Central memory CD8-positive, alpha-beta T cell (primary cell): ENCODE results near the gene ADD3.

Experiments used
- ATAC-seq: fragments of 150-1000 bp; cut with Tn5 transposase; replicated peaks from 2 replicates; pipeline ENCODE4 v1.10.0; 2022; ENCODE audit warnings: mild to moderate bottlenecking, moderate FRiP score, moderate number of reproducible peaks; ENCODE audit not compliant: poor library complexity, severe bottlenecking; ENCODE audit errors: extremely low read depth
- DNase-seq, 2 donors: peaks; one replicate each; pipeline ENCODE4 v3.0.0; 2021; ENCODE audit warnings: low spot score in 2 of 2
- H3K27ac Mint-ChIP-seq: one replicate; pipeline ENCODE4 v1.8.0; 2022; ENCODE audit warnings: low read depth, mild to moderate bottlenecking, moderate library complexity, mixed read lengths
- H3K27me3 Mint-ChIP-seq: one replicate; pipeline ENCODE4 v1.8.0; 2022; ENCODE audit warnings: mixed read lengths
- H3K36me3 Mint-ChIP-seq: one replicate; pipeline ENCODE4 v1.8.0; 2022; ENCODE audit warnings: mild to moderate bottlenecking, moderate library complexity, mixed read lengths; ENCODE audit not compliant: insufficient read depth
- H3K4me1 Mint-ChIP-seq: one replicate; pipeline ENCODE4 v1.8.0; 2022; ENCODE audit warnings: mixed read lengths
- H3K4me3 Mint-ChIP-seq: one replicate; pipeline ENCODE4 v1.8.0; 2022; ENCODE audit warnings: mild to moderate bottlenecking, moderate library complexity, mixed read lengths
- H3K9me3 Mint-ChIP-seq: one replicate; pipeline ENCODE4 v1.8.0; 2022; ENCODE audit warnings: mixed read lengths

Gene ADD3

GRCh38 chr10:109996225-109996624, 11.6 kb upstream of the ADD3 start:
- Mint-ChIP-seq H3K4me1 (peaks cover 5% of the 10 kb centered on the region), H3K9me3 (no peaks in the 10 kb centered on the region), H3K27me3 (no peaks in the 10 kb centered on the region), H3K4me3 (no peak overlapping the region), H3K36me3 (peaks cover 2% of the 10 kb centered on the region), H3K27ac (no peak overlapping the region)
- no peak for ATAC-seq
- no peak for DNase-seq

DNA sequence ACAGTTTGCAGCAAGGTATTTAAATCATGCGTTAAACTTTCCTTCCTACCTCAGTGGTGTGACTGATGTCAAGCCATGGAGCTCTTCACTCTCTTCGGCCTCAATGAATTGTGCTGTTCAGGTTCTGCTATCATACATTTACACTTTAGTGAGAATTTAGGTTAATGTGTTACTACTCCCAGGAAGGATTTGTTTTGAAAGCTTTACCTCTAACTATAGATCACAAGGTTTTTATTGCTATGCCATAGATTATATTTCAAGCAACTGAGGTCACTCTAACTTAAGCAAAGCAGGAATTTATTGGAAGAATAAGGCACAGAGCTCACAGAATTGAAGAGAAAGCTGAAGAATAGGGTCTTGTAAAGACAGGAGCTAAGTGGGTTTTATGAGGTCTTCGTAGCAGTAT, 11.0 kb upstream of the ADD3 start:
- Mint-ChIP-seq H3K27ac (no peak overlapping the region), H3K4me1 (peaks cover 5% of the 10 kb centered on the region), H3K4me3 (no peak overlapping the region), H3K9me3 (no peaks in the 10 kb centered on the region), H3K27me3 (no peaks in the 10 kb centered on the region), H3K36me3 (peaks cover 2% of the 10 kb centered on the region)
- ATAC-seq (no peak), DNase-seq (no peak)

DNA sequence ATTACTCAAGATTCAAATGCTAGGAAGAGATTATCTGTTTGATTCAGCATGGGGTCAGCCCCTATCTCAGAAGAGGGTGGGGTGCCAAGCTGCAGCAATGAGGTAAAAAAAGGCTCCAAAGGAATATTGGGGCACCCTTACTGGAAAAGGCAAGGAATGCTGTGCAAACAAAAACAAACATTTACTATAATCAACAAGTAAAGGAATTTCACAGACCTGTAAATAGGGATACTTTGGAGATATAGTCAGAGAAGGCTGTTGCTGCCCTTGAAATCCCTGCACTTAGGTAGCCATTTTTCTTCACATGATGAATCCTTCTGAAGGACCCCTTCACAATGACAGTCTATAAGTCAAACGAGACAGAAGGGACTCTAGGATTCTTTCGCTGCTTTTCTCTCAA, 10.6 kb upstream of the ADD3 start:
- no peak overlapping the region for H3K27ac Mint-ChIP-seq
- peaks cover 2% of the 10 kb centered on the region for H3K36me3 Mint-ChIP-seq
- no peaks in the 10 kb centered on the region for H3K27me3 Mint-ChIP-seq
- DNase-seq (no peak), ATAC-seq (no peak)
- no peak overlapping the region for H3K4me3 Mint-ChIP-seq
- peaks cover 5% of the 10 kb centered on the region for H3K4me1 Mint-ChIP-seq
- no peaks in the 10 kb centered on the region for H3K9me3 Mint-ChIP-seq

- Mint-ChIP-seq H3K36me3 (peaks cover 2% of the 10 kb centered on the region), H3K27ac (no peak overlapping the region), H3K4me3 (no peak overlapping the region), H3K4me1 (peaks cover 5% of the 10 kb centered on the region), H3K27me3 (no peaks in the 10 kb centered on the region), H3K9me3 (no peaks in the 10 kb centered on the region)
- ATAC-seq (no peak), DNase-seq (no peak)
Measured at GRCh38 chr10:109998513-109998912, 9.3 kb upstream of the ADD3 start.

- no peaks in the 10 kb centered on the region for H3K4me1 Mint-ChIP-seq
- H3K36me3 Mint-ChIP-seq: peaks cover 3% of the 10 kb centered on the region
- ATAC-seq (no peak), DNase-seq (no peak)
- no peak overlapping the region for H3K27ac Mint-ChIP-seq
- no peaks in the 10 kb centered on the region for H3K27me3 Mint-ChIP-seq
- no peaks in the 10 kb centered on the region for H3K9me3 Mint-ChIP-seq
- H3K4me3 Mint-ChIP-seq: no peak overlapping the region
Measured at GRCh38 chr10:110002801-110003523, 4.8 kb upstream of the ADD3 start.

DNA sequence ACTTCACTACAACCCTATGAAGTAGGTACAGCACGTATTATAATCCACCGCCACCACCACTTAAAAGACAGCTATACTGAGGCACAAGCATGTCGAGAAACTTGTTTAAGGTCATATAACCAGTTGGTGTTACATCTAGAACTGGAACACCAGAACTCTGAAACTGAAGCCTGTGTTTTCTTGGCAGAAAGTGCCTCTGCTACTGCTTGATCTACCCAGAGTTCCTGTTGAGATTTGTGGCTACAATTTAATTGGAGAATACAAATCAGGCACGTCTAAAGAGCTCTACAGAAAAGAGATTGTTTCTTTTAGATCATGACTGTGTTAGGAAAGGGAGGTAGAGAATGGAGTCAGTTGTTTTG, 4.3 kb upstream of the ADD3 start:
- ATAC-seq (no peak), DNase-seq (no peak)
- no peak overlapping the region for H3K4me3 Mint-ChIP-seq
- H3K36me3 Mint-ChIP-seq: peaks cover 6% of the 10 kb centered on the region
- no peaks in the 10 kb centered on the region for H3K9me3 Mint-ChIP-seq
- H3K4me1 Mint-ChIP-seq: no peaks in the 10 kb centered on the region
- H3K27me3 Mint-ChIP-seq: no peaks in the 10 kb centered on the region
- H3K27ac Mint-ChIP-seq: no peak overlapping the region

- Mint-ChIP-seq H3K36me3 (peaks cover 14% of the 10 kb centered on the region), H3K4me3 (no peak overlapping the region), H3K27ac (no peak overlapping the region), H3K4me1 (peaks cover 22% of the 10 kb centered on the region), H3K9me3 (no peaks in the 10 kb centered on the region), H3K27me3 (no peaks in the 10 kb centered on the region)
- ATAC-seq: no peak
- no peak for DNase-seq
Measured at GRCh38 chr10:110005719-110006118, 2.1 kb upstream of the ADD3 start.

GRCh38 chr10:110006358-110007160, 1.2 kb upstream of the ADD3 start:
- DNase-seq: no peak
- Mint-ChIP-seq H3K9me3 (no peaks in the 10 kb centered on the region), H3K36me3 (peaks cover 14% of the 10 kb centered on the region)

DNA sequence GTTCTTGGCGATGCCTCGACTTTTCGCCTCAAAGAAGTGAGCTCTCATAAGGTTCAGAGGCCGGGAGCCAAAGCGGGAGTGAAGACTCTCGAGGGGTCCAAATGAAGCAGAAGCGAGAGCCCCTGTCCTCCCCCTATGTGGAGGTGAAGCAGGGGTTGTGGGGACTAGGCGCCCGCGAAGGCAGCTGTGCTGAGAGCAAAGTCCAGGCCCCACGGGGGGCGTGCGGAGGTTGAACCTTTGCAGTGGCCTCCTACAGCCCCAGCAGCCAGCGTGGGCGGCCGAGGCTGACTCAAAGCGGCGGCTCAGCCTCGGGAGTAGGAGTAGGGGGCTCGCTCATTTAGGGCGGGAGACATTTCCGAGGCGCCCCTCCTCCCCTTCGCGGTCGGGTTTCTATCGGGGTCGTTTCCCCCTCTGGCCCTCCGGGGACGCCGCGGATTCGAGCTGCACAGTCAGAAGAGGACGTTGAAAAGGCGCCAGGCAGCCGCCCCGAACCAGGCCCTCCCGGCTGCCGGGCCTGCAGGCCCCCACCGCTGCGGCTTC, 553 bp upstream of the ADD3 start:
- no peaks in the 10 kb centered on the region for H3K9me3 Mint-ChIP-seq
- no peak for ATAC-seq
- no peaks in the 10 kb centered on the region for H3K27me3 Mint-ChIP-seq
- H3K4me3 Mint-ChIP-seq: no peak overlapping the region
- H3K27ac Mint-ChIP-seq: no peak overlapping the region
- H3K36me3 Mint-ChIP-seq: peaks cover 14% of the 10 kb centered on the region
- H3K4me1 Mint-ChIP-seq: peaks cover 29% of the 10 kb centered on the region
- peak; percentile 14 to 15 for DNase-seq

More at GRCh38 chr10:110006358-110007160, 1.2 kb upstream of the ADD3 start:
- no peak for ATAC-seq
- Mint-ChIP-seq H3K4me1 (peaks cover 26% of the 10 kb centered on the region), H3K27me3 (no peaks in the 10 kb centered on the region), H3K27ac (no peak overlapping the region), H3K4me3 (no peak overlapping the region)

DNA sequence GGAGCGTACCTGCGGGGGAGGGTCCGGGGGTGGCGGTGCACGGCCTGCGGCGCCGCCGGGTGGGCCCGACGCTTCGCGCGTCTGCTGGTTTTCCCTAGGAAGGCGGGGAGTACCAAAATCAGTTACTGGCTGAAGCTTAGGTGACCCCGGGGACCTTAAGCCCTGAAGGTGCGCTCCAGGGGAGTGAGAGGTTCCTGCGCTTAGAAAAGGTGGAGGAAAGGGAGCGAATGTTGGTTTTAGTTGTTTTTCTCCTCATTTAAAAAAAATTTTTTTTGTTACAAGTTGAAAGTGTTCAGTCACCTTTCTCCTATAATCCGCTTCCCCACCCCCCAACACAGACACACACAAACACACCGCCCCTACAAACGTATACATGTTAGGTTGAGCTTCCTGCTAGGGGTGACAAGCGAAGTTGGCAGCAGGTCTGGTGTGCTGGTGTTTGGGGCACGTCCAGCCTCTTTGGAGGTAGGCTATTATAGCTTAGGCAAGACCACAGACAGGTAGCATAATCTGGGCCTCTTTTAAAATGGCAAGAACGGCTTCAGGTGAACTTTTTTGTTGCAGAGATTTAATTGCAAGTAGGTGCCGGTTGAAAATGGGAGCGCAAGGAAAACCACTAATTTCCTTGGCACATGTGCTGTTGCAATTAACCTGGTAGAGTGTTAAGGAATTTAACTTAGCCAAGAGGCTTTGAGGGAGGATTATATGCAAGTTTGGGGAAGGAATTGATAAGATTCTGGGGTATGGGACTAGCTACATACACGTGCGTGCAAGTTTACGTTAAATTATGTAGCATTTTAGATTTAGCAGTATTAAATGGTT, 945 bp downstream of the ADD3 start:
- Mint-ChIP-seq H3K4me1 (peaks cover 44% of the 10 kb centered on the region), H3K9me3 (no peaks in the 10 kb centered on the region), H3K27me3 (no peaks in the 10 kb centered on the region), H3K4me3 (no peak overlapping the region), H3K36me3 (peaks cover 20% of the 10 kb centered on the region), H3K27ac (no peak overlapping the region)
- DNase-seq: peak; percentile 24 to 25
- ATAC-seq: peak; percentile 19

DNA sequence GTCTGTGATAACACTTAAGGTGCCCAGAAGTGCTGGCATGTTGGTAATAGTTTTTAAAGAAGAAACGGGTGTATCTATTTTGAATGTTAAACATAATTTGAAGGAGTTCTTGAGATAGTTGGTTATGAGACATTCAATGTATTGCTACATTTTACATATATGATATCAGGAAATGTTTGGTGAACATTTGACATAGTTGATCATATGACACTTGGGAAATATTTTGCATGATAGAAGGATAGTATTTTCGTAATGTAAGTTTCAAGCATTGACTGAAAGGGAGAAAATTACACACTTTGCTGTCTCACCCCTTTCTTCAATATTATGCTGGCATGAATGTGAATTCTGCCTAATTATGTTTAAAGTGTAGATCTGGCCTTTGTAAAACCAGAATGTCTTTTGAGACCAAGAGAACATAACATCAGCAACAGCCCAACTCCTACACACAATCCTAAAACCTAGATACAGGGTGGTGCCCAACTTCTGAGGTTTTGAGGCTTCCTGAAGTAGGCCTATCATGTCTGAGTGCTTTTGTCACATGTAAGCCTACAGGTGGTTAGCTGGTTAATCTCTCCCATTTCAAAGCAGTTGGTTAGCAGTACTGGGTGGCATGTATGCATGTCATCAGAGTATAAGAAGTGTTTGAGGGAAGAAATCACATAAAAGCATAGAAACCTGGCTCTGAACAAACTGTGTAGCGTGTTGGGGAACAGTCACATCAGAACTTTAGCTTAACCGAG, 2.1 kb downstream of the ADD3 start:
- ATAC-seq (peak; percentile 66), DNase-seq (peak in 1 of 2 donors; percentile 55)
- H3K4me3 Mint-ChIP-seq: no peak overlapping the region
- no peak overlapping the region for H3K27ac Mint-ChIP-seq
- peaks cover 51% of the 10 kb centered on the region for H3K4me1 Mint-ChIP-seq
- H3K27me3 Mint-ChIP-seq: no peaks in the 10 kb centered on the region
- peaks cover 27% of the 10 kb centered on the region for H3K36me3 Mint-ChIP-seq
- no peaks in the 10 kb centered on the region for H3K9me3 Mint-ChIP-seq
